ENCODE measurements around the gene SPEG.

Gene SPEG

GRCh38 chr2:219464286-219465032 lies 29.8 kb downstream of the SPEG start:
- DNase-seq, result no peak

GRCh38 chr2:219465659-219466561 lies 31.3 kb downstream of the SPEG start:
- DNase-seq, result no peak

- DNase-seq, result no peak
These were observed 32.4 kb downstream of the SPEG start for GRCh38 chr2:219466816-219467735.

- DNase-seq, result no peak
These were observed 33.1 kb downstream of the SPEG start for GRCh38 chr2:219467736-219468075.

GRCh38 chr2:219468410-219469185 lies 34.0 kb downstream of the SPEG start:
- no peak for DNase-seq

- DNase-seq, result no peak
These were observed 34.6 kb downstream of the SPEG start for GRCh38 chr2:219469186-219469724.

- no peak for DNase-seq
These were observed 35.8 kb downstream of the SPEG start for GRCh38 chr2:219470429-219470828.

- DNase-seq, result no peak
These were observed 37.1 kb downstream of the SPEG start for GRCh38 chr2:219471476-219472371.

GRCh38 chr2:219472629-219473187 lies 38.1 kb downstream of the SPEG start:
- no peak for DNase-seq

GRCh38 chr2:219473511-219473910 lies 38.9 kb downstream of the SPEG start:
- no peak for DNase-seq

- no peak for DNase-seq
These were observed 39.8 kb downstream of the SPEG start for GRCh38 chr2:219474285-219475060.

- no peak for DNase-seq
These were observed 40.6 kb downstream of the SPEG start for GRCh38 chr2:219475278-219475677.

- peak; percentile 79 for DNase-seq
These were observed 41.3 kb downstream of the SPEG start for GRCh38 chr2:219475697-219476651.

GRCh38 chr2:219476652-219477151 lies 42.1 kb downstream of the SPEG start:
- DNase-seq, result no peak

- no peak for DNase-seq
These were observed 42.5 kb downstream of the SPEG start for GRCh38 chr2:219477179-219477578.

- no peak for DNase-seq
These were observed 43.2 kb downstream of the SPEG start for GRCh38 chr2:219477815-219478214.

- DNase-seq, result no peak
These were observed 44.3 kb downstream of the SPEG start for GRCh38 chr2:219478916-219479315.

- no peak for DNase-seq
These were observed 45.4 kb downstream of the SPEG start for GRCh38 chr2:219480004-219480403.

Measured in femur (tissue), 1 donor.